Measurements from ENCODE around the gene TMEM183A.
A peak's percentile ranks its signal among the peaks of the same experiment; 100 is the strongest.

TMEM183A gene

GRCh38 chr1:203028784-203029553 is 21.8 kb downstream of the TMEM183A start:
- H3K4me3 ChIP-seq (ENCODE audit: low read depth, low read length): no peak overlapping the region
- in situ Hi-C loops (cut with HindIII; ENCODE audit: low sequenced_read_pairs): no loop called here
- no peak for DNase-seq (ENCODE audit: low read depth, low spot score)
- TF ChIP-seq CTCF (IDR thresholded peaks at IDR 0.05; ENCODE audit: low read depth, low read length): no peak

GRCh38 chr1:203031467-203031866 is 24.3 kb downstream of the TMEM183A start:
- in situ Hi-C loops (cut with HindIII; ENCODE audit: low sequenced_read_pairs): no loop called here
- TF ChIP-seq CTCF (IDR thresholded peaks at IDR 0.05; ENCODE audit: low read depth, low read length): peak; percentile 54
- DNase-seq (ENCODE audit: low read depth, low spot score): no peak
- no peak overlapping the region for H3K4me3 ChIP-seq (ENCODE audit: low read depth, low read length)

- in situ Hi-C loops (cut with HindIII; ENCODE audit: low sequenced_read_pairs): no loop called here
- no peak overlapping the region for H3K4me3 ChIP-seq (ENCODE audit: low read depth, low read length)
- no peak for DNase-seq (ENCODE audit: low read depth, low spot score)
- no peak for TF ChIP-seq CTCF (IDR thresholded peaks at IDR 0.05; ENCODE audit: low read depth, low read length)
These were observed 26.1 kb downstream of the TMEM183A start for GRCh38 chr1:203033287-203033686.

- H3K4me3 ChIP-seq (ENCODE audit: low read depth, low read length): no peak overlapping the region
- no peak for TF ChIP-seq CTCF (IDR thresholded peaks at IDR 0.05; ENCODE audit: low read depth, low read length)
- in situ Hi-C loops (cut with HindIII; ENCODE audit: low sequenced_read_pairs): no loop called here
- no peak for DNase-seq (ENCODE audit: low read depth, low spot score)
These were observed 26.7 kb downstream of the TMEM183A start for GRCh38 chr1:203033917-203034316.

GRCh38 chr1:203034422-203035110 is 27.4 kb downstream of the TMEM183A start:
- no peak for TF ChIP-seq CTCF (IDR thresholded peaks at IDR 0.05; ENCODE audit: low read depth, low read length)
- in situ Hi-C loops (cut with HindIII; ENCODE audit: low sequenced_read_pairs): no loop called here
- H3K4me3 ChIP-seq (ENCODE audit: low read depth, low read length): no peak overlapping the region
- no peak for DNase-seq (ENCODE audit: low read depth, low spot score)

- TF ChIP-seq CTCF (IDR thresholded peaks at IDR 0.05; ENCODE audit: low read depth, low read length): no peak
- in situ Hi-C loops (cut with HindIII; ENCODE audit: low sequenced_read_pairs): no loop called here
- no peak overlapping the region for H3K4me3 ChIP-seq (ENCODE audit: low read depth, low read length)
- no peak for DNase-seq (ENCODE audit: low read depth, low spot score)
These were observed 28.2 kb downstream of the TMEM183A start for GRCh38 chr1:203035111-203036000.
